ENCODE results near the gene SUN5.

SUN5 gene

GRCh38 chr20:33014336-33015113, 10.3 kb upstream of the SUN5 start:
- DNase-seq (ENCODE audit: low spot score), result no peak

DNA sequence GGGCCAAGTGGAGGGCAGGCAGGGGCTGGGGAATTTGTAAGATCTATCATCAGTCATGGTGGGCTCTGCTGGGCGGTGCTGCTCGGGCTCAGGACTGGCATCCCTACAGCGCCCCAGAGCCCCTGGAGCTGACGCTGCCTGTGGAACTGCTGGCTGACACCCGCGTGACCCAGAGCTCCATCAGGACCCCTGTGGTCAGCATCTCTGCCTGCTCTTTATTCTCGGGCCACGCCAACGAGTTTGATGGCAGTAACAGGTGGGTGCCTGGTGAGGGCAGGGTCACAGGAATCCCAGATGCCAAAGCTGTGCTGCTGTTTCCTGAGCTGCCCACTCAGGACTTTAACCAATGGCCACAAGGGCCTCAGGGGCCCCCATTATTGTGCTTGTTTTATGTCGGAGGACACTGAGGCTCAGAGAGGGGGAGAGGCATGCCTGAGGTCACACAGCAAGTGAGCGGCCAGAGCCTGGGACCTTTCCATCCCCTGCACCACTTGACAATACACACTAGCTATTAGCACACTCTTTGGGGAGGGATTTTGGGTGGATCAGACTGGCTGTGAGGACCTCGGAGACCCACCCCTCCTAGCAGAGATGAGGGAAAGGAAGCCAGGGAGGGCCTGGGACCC, 9.6 kb upstream of the SUN5 start:
- no peak for DNase-seq (ENCODE audit: low spot score)

GRCh38 chr20:33012327-33013189, 8.3 kb upstream of the SUN5 start:
- no peak for DNase-seq (ENCODE audit: low spot score)

- DNase-seq (ENCODE audit: low spot score), result no peak
Observed at GRCh38 chr20:33010674-33011449, 6.6 kb upstream of the SUN5 start.

DNA sequence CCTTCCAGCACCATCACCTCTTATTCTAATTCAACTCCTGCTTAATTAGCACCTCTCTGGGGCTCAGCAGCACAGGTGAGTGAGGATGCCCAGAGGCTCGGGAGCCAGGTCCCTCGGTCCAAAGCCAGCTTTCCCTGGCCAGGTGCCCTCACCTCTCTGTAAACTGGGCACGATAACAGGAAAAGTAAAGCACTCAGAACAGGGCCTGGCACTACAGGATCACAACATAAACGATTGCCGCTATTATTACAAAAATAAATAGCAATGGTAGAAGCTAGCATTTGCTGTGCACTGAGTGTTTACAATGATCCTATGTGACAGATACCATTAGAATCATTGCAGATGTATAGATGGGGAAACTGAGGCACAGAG, 5.9 kb upstream of the SUN5 start:
- DNase-seq (ENCODE audit: low spot score), result no peak

DNA sequence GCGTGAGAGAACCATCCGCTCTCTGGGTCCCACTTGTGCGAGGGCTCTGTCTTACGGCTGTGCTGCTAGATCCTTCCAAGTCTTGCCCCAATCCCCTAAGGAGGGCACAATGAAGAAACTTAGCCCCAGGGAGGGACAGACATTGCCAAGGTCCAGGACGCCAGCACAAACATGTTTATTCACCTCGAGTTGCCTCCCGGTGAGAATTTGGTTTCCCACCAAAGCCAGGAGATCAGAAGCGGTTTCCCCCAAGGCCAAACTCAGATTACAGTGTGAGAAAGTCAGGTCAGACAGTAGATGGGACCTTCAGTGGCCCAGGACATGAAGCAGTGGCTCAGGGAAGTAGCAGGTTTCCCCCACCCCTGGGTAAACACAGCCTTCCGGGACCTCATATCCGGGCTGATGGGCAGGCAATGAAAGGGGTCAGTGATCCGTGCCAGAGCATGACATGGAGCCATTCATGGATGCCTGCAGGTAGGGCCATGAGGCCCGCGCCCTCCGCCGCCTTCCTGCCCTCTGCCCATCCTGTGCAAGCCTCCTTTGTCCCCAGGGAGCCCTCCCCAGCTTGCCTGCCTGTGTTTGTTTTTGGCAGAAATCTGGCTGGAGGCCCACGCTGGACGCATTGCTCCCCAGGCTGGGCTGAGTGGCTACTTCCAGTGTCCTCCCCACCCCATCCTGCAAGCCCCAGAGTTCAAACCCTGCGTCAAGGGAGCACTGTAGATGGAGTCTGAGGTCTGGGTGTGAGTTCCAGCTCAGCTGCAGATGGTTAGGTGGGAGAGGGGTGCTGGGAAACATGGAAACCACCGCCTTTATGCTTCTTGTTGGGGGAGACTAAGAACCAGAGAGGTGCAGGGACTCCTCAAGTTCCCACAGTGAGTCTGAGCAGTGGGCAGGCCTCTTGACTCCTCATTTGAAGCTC, 5.2 kb upstream of the SUN5 start:
- no peak for DNase-seq (ENCODE audit: low spot score)

GRCh38 chr20:33008336-33009213, 4.3 kb upstream of the SUN5 start:
- DNase-seq (ENCODE audit: low spot score), result no peak

DNA sequence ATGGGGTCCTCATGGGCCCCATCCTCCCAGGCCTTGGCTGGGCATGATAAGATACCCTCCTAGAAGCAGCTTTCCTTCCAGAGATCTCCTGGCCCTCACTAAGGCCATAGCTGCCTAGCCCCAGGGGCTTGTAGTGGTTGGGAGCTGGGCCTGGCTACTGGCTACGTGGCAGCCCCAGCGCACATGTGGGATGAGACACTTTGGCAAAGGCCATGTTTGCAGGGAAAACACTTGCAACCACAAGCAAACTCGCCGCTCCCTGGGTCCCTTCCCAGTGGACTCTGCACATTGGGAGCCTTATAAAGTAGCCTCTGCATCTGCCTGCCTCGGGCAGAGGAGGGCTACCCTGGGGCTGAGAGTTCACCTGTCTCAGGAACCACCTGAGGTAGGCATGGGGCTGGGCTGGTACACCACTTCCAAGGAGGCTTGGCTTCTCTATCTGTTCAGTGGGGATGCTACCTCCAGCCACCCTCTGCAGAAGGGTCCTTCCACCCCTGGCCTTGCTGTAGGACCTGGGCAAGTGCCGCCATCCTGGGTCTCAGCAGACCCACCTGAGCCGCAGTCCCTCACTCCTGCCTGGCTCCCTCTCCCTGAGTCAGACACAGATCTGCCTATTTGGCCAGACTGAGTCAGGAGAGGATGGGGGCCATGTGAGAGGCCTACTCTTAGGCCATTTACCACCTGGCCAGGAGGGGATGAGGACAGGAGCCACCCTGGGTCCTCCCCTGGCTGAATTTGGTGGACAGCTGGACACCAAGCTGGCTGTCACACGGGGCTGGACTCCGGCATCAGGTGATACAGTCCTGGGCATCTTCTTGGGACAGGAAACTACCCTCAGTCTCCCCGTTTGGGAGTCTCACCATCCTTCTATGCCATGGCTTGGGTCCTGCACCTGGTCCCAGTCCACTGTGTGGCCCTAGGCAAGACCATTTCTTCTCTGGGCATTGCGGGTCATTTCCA, 3.4 kb upstream of the SUN5 start, which contains the start of gene BPIFB2:
BPIFB2 (plus strand) TSS at position 329 of the 960 bp plus-strand sequence. CDS start 871 bp downstream, outside the sequence.
- no peak for DNase-seq (ENCODE audit: low spot score)

GRCh38 chr20:33006776-33007375, 2.6 kb upstream of the SUN5 start:
- no peak for DNase-seq (ENCODE audit: low spot score)

GRCh38 chr20:33005908-33006775, 1.9 kb upstream of the SUN5 start:
- no peak for DNase-seq (ENCODE audit: low spot score)

GRCh38 chr20:33005132-33005566, 916 bp upstream of the SUN5 start:
- no peak for DNase-seq (ENCODE audit: low spot score)

GRCh38 chr20:33002087-33002808, 2.0 kb downstream of the SUN5 start:
- no peak for DNase-seq (ENCODE audit: low spot score)

DNA sequence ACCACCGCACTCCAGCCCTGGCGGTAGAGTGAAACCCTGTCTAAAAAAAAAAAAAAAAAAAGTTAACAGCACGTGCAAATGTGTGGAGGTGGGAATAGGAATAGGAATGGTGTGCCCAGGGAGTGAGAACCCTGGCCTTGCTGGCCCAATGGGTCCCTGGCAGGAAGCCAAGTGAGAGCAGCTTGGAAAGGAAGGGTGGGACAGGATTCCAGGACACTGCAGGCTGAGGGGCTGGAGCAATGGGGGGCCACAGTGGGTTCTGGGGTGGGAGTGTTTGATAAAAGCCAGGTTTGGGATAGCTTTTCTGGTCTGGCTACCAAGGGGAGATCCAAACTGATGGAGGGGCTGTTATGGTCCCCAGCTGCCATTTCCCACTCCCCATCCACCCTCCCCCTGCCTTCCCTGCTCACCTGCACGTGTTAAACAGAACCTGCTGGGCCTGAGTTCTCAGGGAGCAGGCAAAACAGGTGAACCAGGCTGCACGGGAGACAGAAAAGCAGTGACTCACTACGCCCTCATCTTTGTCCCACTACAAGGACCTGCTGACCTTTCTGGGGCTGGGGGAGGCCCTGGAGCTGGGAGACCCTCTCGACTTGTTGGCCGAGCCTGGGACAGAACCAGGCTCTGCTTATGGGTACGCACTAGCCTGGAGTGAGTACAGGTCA, 3.3 kb downstream of the SUN5 start:
- no peak for DNase-seq (ENCODE audit: low spot score)

- no peak for DNase-seq (ENCODE audit: low spot score)
Observed at GRCh38 chr20:32999603-33000250, 4.5 kb downstream of the SUN5 start.

GRCh38 chr20:32997431-32997830, 6.8 kb downstream of the SUN5 start:
- DNase-seq (ENCODE audit: low spot score), result no peak
